CD4-positive, alpha-beta T cell treated with Interleukin-21 for 1 hour (primary cell): Measurements from ENCODE around the gene HES4.
"Not testable (repeated sequence)": the region's sequence is repeated elsewhere in the genome, so short reads cannot be mapped to it uniquely, and the experiment has no call there.

Experiments used
- DNase-seq: peaks from one replicate; pipeline ENCODE4 v3.0.0-alpha.2; 2020

HES4 gene

GRCh38 chr1:997993-998744, 1.7 kb downstream of the HES4 start:
- DNase-seq = no peak

DNA sequence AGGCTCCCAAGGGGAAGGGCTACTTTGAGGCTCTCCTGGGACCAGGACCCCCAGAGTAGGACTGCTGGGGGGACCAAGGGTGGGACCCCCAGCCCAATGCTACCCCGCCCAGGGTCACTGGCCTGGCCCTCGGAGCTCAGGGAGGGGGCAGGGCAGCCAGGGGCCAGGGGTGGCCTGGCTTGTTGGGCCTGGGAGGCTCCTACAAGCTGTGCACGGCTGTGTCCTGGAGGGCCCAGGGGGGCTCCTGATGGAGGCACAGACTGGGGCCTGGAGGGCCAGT, 2.2 kb downstream of the HES4 start:
- no peak for DNase-seq

DNA sequence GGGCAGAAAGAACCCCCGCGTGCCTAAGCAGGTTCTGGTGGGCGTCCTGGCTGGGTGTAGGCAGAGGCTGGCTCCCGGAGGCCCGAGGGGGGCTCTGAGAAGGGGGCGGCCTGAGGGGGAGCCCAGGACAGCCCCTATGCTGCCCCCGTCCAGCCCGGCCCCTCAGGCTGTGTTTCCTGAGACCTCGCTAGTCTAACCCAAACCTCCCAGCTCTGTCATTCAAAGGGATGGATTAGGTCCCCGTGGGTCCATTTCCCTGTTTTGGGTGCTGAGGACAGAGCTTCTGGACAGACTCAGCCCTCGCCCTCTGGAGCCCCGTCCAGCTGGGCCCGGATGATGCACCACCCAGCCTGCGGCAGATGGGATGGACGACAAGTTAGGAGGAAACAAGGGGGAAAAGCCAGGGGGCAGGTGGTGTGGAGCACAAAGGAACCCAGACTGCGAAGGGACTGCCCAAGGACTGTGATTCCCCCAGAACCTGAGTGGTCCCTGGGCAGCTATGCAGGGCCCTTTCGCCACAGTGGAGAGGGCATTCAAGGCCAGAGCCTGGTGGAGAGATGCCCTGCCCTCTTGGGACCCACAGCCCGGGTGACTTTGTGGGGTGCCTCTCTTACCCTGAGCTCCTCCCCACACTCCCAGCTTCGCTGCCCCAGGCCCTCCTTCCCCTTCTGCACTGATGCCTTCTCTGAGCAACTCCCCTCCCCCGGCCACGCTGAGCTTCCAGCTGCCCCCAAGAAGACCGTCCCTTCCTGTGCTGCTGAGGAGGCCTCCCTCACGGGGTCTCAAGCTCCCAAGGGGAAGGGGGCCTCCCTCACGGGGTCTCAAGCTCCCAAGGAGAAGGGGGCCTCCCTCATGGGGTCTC, 2.8 kb downstream of the HES4 start:
- DNase-seq = no peak

GRCh38 chr1:995665-996633, 3.9 kb downstream of the HES4 start:
- DNase-seq = no peak

GRCh38 chr1:994546-994945, 5.4 kb downstream of the HES4 start:
- DNase-seq = not testable (repeated sequence)

DNA sequence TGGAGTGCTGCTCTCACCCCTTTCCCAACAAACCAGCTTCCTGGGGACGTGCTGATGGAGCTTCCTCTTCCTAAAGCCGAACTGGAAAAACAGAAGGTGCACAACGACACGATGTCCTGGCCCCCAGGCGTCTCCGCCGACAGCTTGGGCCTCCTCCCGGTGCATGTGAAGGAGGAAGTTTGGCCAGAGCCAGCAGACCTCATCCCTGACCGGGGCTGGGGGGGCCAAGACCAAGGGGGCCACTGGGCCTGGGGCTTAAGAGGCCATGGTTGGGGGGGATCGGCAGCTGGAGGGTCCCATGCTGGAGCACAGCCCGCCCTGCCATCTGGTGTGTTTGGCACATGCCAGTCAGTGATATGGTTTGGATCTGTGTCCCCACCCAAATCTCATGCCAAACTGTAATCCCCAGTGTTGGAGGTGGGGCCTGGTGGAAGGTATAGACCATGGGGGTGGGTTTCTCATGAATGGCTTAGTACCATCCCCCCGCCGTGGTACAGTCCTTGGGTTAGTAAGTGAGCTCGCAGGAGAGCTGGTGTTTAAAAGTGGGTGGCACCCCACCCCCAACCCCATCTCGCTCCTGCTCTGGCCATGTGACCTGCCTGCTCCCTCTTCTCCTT, 6.4 kb downstream of the HES4 start:
- DNase-seq = no peak

DNA sequence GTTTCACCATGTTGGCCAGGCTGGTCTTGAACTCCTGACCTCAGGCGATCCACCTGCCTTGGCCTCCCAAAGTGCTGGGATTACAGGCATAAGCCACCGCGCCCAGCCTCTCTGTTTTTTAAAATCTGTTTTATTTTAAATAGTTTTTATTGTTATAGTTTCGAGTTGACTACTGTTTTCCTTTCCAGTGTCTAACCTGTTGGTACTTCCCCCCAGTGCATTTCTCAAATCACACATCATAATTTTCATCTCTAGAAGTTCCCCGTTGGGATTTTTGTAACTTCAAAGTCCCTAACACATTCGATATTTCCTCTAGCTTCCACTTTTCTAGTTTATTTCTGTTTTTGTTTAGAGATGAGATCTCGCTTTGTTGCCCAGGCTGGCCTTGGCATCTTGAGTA, 7.5 kb downstream of the HES4 start:
- DNase-seq = no peak

GRCh38 chr1:991895-992294, 8.0 kb downstream of the HES4 start:
- DNase-seq = no peak

DNA sequence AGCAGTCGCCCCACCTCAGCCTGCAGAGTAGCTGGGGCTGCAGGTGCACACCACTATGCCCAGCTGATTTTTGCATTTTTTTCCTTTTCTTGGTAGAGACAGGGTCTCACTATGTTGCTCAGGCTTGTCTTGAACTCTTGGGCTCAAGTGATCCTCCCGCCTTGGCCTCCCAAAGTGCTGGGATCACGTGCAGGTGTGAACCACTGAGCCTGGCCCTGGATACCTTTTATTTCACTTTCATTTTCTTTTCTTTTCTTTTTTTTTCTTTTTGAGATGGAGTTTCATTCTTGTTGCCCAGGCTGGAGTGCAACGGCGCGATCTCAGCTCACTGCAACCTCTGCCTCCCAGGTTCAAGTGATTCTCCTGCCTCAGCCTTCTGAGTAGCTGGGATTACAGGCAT, 8.6 kb downstream of the HES4 start:
- DNase-seq = not testable (repeated sequence)

- DNase-seq = not testable (repeated sequence)
Measured at GRCh38 chr1:988061-988460, 11.8 kb downstream of the HES4 start.

DNA sequence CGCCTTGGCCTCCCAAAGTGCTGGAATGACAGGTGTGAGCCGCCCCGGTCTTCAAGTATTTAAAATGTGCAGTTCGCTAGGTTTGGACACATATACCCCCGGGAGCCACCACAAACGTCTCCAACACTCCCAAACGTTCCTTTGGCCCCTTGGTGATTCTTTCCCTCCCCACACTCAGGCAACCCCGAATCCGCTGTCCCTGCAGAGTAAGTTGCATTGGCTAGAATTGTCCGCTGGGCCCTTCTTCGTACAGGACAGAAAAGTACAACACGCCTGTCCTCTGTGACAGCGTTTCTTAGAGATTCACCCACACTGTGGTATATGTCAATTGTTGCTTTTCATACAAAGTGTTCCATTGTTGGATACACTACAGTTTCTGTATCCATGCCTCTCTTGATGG, 14.8 kb downstream of the HES4 start:
- DNase-seq = no peak

- DNase-seq = no peak
Measured at GRCh38 chr1:984476-984814, 15.5 kb downstream of the HES4 start.

GRCh38 chr1:983798-984475, 16.0 kb downstream of the HES4 start:
- peak; percentile 56 for DNase-seq

- DNase-seq = no peak
Measured at GRCh38 chr1:982765-983436, 17.0 kb downstream of the HES4 start.

GRCh38 chr1:981955-982558, 17.8 kb downstream of the HES4 start, which contains the start of gene PERM1:
TSS of gene PERM1 (minus strand) at chr1:982093. CDS start at chr1:981029, 1,064 bp downstream.
- DNase-seq = no peak

- no peak for DNase-seq
Measured at GRCh38 chr1:981491-981954, 18.4 kb downstream of the HES4 start.

DNA sequence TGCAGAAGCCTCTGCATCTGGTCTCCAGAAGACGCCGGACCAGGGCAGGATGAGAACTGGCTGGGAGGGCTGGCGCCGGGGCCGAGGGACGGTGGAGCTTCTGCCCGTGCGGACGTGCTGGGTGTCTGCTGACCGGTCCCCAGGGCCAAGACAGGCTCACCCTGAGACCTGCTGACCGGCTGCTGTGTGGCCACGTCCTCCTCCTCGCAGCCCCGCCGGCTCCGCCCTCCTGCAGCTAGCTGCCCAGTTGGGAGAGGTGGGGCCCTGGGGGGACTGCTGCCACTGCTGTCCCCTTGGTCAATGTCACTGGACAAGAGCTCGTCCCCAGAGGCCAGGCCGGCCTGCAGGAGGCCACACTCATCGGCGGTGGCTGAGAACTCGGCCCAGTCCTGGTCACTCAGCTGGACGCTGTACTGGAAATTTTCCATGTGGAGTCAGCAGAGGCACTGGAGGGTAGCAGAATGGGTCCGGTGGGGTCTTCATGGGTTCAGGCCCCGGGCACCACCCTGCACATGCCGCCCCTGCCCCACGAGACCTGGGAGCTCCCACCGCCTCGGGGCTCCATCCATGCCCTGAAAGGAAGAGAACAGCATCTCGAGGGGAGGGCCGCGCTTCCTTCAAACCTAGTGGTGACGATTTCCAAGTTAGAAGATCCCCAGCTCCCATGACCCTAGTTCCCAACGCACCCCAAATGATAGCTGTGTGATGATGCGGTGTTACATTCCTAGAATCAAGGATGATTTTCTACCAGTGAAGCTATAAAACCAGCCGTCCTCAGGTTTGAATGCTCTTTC, 19.1 kb downstream of the HES4 start:
- no peak for DNase-seq

GRCh38 chr1:980137-980571, 19.7 kb downstream of the HES4 start:
- DNase-seq = no peak

GRCh38 chr1:979744-980072, 20.2 kb downstream of the HES4 start:
- DNase-seq = no peak
